EH (cell line): ENCODE data around the gene LNX2.
A peak's percentile ranks its signal among the peaks of the same experiment; 100 is the strongest.

ENCODE experiments used
- DNase-seq: peaks from one replicate; pipeline ENCODE4 v3.0.0-alpha.2; 2015; ENCODE audit warnings: low read depth

Gene LNX2

GRCh38 chr13:27620377-27621115, at the start of gene LNX2:
TSS of gene LNX2 (minus strand) at chr13:27620529. CDS start at chr13:27581703, 38,826 bp downstream.
- DNase-seq, result peak; percentile 96

DNA sequence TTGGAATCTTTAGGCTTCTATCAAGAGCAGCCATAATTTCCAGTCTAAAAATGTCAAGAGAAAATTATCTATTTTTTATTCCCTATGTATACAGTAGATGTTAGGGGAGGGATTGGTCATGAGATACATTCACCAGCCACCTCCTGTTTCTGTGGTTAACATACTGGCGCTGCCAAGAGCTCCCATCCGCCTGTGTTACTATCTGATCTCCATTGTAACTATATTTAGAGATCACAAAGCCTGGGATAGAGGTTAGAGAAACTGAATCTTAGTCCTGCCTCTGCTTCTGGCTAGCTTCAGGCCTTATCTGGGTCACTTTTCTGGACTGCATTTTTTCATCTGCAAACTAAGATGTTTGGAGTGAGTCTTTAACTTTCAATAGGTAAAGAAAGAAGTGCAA, 47.6 kb upstream of the LNX2 start:
- DNase-seq, result no peak

DNA sequence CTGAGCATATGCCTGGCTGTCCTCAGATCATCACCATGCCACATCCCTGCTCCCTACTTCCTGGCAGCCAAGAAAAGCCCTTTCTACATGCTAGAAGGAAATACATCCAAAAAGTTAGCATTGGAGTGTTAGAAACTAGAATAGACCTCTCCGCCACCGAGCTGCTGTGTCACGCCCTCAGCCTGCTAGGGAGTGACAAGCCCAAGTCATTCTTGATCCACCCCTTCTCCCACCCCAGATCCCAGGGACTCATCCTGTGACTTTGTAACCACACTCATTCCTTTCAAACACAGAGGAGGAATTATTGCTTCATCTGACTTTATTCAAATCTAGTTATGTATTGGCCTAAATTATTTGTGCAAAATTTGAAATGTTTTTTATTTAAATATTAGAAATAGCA, 46.6 kb upstream of the LNX2 start:
- DNase-seq, result no peak

GRCh38 chr13:27665761-27666160, 45.4 kb upstream of the LNX2 start:
- DNase-seq, result no peak

- DNase-seq, result peak; percentile 11
Observed at GRCh38 chr13:27665333-27665732, 45.0 kb upstream of the LNX2 start.

DNA sequence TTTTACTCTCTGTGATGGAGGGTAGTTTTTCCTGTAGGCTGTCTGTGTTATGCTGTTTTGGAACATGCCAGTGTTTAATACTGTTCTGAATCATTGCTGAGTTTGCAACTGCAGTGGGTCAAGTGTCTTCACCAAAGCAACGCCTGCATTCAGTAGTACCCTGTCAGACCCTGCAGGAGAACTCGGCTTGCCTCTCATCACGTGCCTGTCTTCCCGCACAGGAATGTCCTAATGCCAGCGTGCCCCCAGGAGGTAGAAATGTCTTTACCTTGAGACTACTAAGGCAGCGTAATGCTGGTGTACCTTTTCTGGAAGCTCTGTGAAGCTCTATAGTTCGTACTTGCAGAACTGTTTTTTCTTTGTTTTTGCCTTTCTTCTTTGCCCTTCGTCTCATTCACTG, 43.6 kb upstream of the LNX2 start:
- DNase-seq, result no peak

- no peak for DNase-seq
Observed at GRCh38 chr13:27662738-27663470, 42.6 kb upstream of the LNX2 start.

GRCh38 chr13:27661017-27661416, 40.7 kb upstream of the LNX2 start:
- no peak for DNase-seq

- no peak for DNase-seq
Observed at GRCh38 chr13:27660511-27660910, 40.2 kb upstream of the LNX2 start.

- no peak for DNase-seq
Observed at GRCh38 chr13:27659145-27659865, 39.0 kb upstream of the LNX2 start.

- peak; percentile 54 for DNase-seq
Observed at GRCh38 chr13:27658546-27658945, 38.2 kb upstream of the LNX2 start.

DNA sequence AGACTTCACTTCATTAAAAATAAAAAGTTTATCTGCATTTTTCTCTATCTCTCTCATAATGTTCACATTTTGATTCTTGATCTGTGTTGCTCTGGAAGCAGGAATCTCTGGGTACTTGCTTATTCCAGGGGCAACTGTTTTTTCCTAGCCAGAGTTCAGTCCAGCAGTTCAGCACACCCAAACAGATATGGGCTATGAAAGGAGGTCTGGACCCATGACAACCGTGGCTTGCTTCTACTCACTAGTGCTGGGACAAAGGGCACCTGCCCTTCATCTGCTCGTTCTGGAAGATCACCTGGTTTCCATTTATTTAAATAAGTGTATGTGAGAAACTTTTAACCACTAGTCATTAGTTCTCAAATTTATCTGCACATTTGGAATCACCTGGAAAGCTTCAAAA, 37.4 kb upstream of the LNX2 start:
- no peak for DNase-seq

- DNase-seq, result no peak
Observed at GRCh38 chr13:27654816-27655215, 34.5 kb upstream of the LNX2 start.

- no peak for DNase-seq
Observed at GRCh38 chr13:27654059-27654458, 33.7 kb upstream of the LNX2 start.

GRCh38 chr13:27650312-27650711, 30.0 kb upstream of the LNX2 start:
- DNase-seq, result no peak

GRCh38 chr13:27644302-27644701, 24.0 kb upstream of the LNX2 start:
- DNase-seq, result peak; percentile 63

GRCh38 chr13:27643334-27644132, 23.2 kb upstream of the LNX2 start:
- no peak for DNase-seq

DNA sequence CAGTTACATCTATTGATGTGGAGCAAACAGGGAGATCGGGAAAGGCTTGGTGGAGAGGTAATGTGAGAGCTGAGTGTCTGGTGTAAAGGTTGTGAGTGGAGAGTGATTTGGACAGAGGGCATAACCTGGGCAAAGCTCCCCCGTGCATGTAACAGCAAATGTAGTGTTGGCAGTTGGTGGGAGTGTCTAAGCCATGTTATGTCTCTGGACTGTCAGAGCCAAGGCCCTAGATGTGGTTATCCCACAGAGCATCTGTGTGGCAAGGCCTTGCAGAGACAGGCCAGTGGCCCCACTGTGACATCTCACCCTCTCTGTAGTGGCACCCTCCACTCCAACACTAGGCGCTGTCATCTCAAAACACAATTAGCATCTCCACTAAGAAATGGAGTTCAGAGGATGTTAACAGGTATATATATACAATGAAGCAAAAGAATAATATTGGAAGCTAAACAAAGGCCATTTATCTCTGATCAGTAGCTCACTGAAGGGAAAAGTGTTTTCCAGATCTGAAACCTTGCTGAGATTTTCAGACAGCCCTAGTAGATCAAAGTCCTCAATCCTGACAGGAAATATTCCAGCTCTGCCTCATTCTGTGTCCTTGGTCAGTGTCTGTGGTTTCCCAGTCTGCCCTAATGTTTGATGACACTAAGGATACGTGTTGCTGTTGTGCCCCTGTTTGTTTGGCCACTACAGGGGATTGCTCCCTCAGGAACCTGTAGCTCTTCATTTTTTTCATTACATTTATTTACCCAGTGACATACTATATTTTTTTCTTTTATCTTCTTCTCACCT, 21.6 kb upstream of the LNX2 start:
- no peak for DNase-seq

DNA sequence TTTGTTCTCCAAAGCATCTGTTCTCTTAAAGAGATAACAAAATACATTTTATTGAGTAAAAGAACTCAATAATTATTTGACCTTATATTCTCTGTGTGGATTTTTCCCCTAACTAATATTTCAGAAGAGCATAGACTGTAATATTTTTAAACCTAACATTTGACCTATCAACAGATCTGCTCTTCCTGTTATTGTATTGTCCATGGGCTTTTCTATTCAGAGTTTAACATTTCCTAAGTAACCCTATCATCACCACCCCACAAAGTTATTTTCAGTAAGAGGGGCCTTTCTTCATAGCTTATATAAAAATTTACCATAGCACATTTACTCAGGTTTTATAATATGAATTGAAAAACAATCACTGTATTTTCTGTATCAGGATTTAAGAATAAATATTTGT, 18.9 kb upstream of the LNX2 start:
- no peak for DNase-seq

DNA sequence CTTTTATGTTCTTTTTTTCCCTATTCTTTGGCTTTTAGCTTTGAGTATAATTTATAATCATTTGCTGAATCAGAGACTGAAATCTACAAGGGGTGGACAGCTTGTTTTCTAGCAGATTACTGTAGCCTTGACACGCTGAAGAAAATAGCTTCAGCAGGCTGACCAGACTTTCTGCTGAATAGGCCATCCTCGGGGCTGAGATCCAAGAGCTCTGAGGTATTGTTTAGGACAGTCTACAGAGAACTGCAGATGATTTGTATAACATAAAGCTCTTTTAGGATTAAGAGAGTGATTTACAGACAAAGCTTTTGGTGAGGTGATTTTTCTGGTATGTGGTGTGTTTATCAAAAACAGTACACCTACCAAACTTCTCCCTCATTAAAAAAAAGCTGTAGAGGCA, 18.2 kb upstream of the LNX2 start:
- DNase-seq, result no peak

DNA sequence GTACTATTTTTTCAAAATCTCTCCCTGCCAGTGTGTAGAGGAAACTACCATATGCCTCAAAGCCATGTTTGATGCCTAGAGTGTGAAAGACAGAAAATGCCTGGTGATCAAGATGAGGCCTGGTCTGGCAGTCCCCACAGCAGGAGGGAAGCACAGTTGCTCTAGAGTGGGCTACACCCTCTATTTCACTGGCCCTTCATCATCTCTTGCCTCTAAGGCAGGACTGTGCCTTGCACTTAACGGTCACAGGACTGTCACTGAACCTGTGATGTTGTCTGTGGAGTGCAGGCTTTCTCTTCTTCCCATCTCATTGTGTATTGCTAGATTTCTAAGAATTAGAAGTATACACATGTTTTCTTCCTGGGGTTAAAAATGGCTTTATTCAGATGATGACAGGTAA, 17.7 kb upstream of the LNX2 start:
- DNase-seq, result no peak

DNA sequence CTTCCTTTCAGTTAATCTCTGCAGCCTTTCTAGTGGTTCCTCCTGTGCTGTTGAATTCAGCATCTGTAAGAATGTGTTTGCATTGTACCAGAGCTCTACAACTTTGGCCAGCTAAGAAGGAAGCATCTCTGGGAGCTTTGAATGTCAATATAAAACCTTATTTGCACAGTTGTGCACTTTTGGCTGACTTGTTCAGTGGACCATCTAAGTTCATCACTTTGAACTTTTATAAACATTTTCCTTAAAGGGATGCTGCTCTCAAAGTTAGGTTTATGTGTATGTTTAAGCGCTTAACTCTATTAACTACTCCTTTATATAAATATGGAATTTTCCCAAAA, 16.9 kb upstream of the LNX2 start:
- no peak for DNase-seq
